ENCODE measurements around the gene RTP5. TPM values are rescaled to one million over a fixed set of nuclear protein-coding genes. Genes with fewer than 3 reads are reported as not detected.
"Not testable (repeated sequence)": the region's sequence is repeated elsewhere in the genome, so short reads cannot be mapped to it uniquely, and the experiment has no call there.

Gene RTP5
- total RNA-seq, 1 experiment from 2014 or later: not detected

GRCh38 chr2:241873081-241873802, 3.7 kb downstream of the RTP5 start:
- Histone ChIP-seq H3K9me3 (no peaks in the 10 kb centered on the region), H3K4me1 (no peaks in the 10 kb centered on the region), H3K36me3 (ENCODE audit: control insufficient read depth, insufficient read depth, low read length) (no peaks in the 10 kb centered on the region), H3K27me3 (replicated peaks; ENCODE audit: control insufficient read depth, insufficient read depth, low read length) (no peaks in the 10 kb centered on the region), H3K4me3 (ENCODE audit: low read depth, low read length) (no peak overlapping the region)
- Mint-ChIP-seq H3K27ac (ENCODE audit: unreplicated experiment) (no peak overlapping the region), H3K9me3 (ENCODE audit: unreplicated experiment) (no peaks in the 10 kb centered on the region), H3K36me3 (ENCODE audit: insufficient read depth, unreplicated experiment) (no peaks in the 10 kb centered on the region), H3K4me3 (ENCODE audit: unreplicated experiment) (no peak overlapping the region), H3K27me3 (ENCODE audit: insufficient read depth, unreplicated experiment) (no peaks in the 10 kb centered on the region), H3K4me1 (ENCODE audit: low read depth, unreplicated experiment) (no peaks in the 10 kb centered on the region)
- no peak for DNase-seq
- CTCF ChIA-PET: no interaction called here
- POLR2A ChIA-PET: no interaction called here
- intact Hi-C loops (cut with micrococcal nuclease; ENCODE audit: unreplicated experiment): loop anchor here (10.0 kb wide), 1 partner anchor 208 kb away; no protein-coding TSS in a partner anchor
- BruUV-seq (replicated peaks): no TSS peak
- no peak for TF ChIP-seq CTCF (IDR thresholded peaks at IDR 0.05; ENCODE audit: insufficient read depth in 1 of 2, low read depth in 1 of 2, low read length in 1 of 2, severe bottlenecking in 1 of 2, unreplicated experiment in 1 of 2)

GRCh38 chr2:241873803-241874110, 4.2 kb downstream of the RTP5 start:
- no peak overlapping the region for H3K4me3 ChIP-seq (ENCODE audit: low read depth, low read length)
- no peak for DNase-seq
- no peak overlapping the region for H3K27ac Mint-ChIP-seq (ENCODE audit: unreplicated experiment)
- no peaks in the 10 kb centered on the region for H3K36me3 ChIP-seq (ENCODE audit: control insufficient read depth, insufficient read depth, low read length)
- H3K27me3 ChIP-seq (replicated peaks; ENCODE audit: control insufficient read depth, insufficient read depth, low read length): no peaks in the 10 kb centered on the region
- intact Hi-C loops (cut with micrococcal nuclease; ENCODE audit: unreplicated experiment): loop anchor here (10.0 kb wide), 1 partner anchor 209 kb away; no protein-coding TSS in a partner anchor
- no peaks in the 10 kb centered on the region for H3K9me3 ChIP-seq
- POLR2A ChIA-PET: no interaction called here
- no peaks in the 10 kb centered on the region for H3K27me3 Mint-ChIP-seq (ENCODE audit: insufficient read depth, unreplicated experiment)
- no peaks in the 10 kb centered on the region for H3K4me1 ChIP-seq
- TF ChIP-seq CTCF (IDR thresholded peaks at IDR 0.05; ENCODE audit: insufficient read depth in 1 of 2, low read depth in 1 of 2, low read length in 1 of 2, severe bottlenecking in 1 of 2, unreplicated experiment in 1 of 2): no peak
- no peaks in the 10 kb centered on the region for H3K9me3 Mint-ChIP-seq (ENCODE audit: unreplicated experiment)
- H3K4me1 Mint-ChIP-seq (ENCODE audit: low read depth, unreplicated experiment): no peaks in the 10 kb centered on the region
- no TSS peak for BruUV-seq (replicated peaks)
- H3K36me3 Mint-ChIP-seq (ENCODE audit: insufficient read depth, unreplicated experiment): no peaks in the 10 kb centered on the region
- CTCF ChIA-PET: no interaction called here
- no peak overlapping the region for H3K4me3 Mint-ChIP-seq (ENCODE audit: unreplicated experiment)

- Histone ChIP-seq H3K27me3 (replicated peaks; ENCODE audit: control insufficient read depth, insufficient read depth, low read length) (no peaks in the 10 kb centered on the region), H3K4me3 (ENCODE audit: low read depth, low read length) (no peak overlapping the region), H3K36me3 (ENCODE audit: control insufficient read depth, insufficient read depth, low read length) (no peaks in the 10 kb centered on the region), H3K4me1 (no peaks in the 10 kb centered on the region), H3K9me3 (no peaks in the 10 kb centered on the region)
- ChIA-PET POLR2A (no interaction called here), CTCF (no interaction called here)
- no peak for TF ChIP-seq CTCF (IDR thresholded peaks at IDR 0.05; ENCODE audit: insufficient read depth in 1 of 2, low read depth in 1 of 2, low read length in 1 of 2, severe bottlenecking in 1 of 2, unreplicated experiment in 1 of 2)
- no peak overlapping the region for H3K4me3 Mint-ChIP-seq (ENCODE audit: unreplicated experiment)
- no peak overlapping the region for H3K27ac Mint-ChIP-seq (ENCODE audit: unreplicated experiment)
- no peaks in the 10 kb centered on the region for H3K27me3 Mint-ChIP-seq (ENCODE audit: insufficient read depth, unreplicated experiment)
- no peaks in the 10 kb centered on the region for H3K4me1 Mint-ChIP-seq (ENCODE audit: low read depth, unreplicated experiment)
- H3K9me3 Mint-ChIP-seq (ENCODE audit: unreplicated experiment): no peaks in the 10 kb centered on the region
- H3K36me3 Mint-ChIP-seq (ENCODE audit: insufficient read depth, unreplicated experiment): no peaks in the 10 kb centered on the region
- no TSS peak for BruUV-seq (replicated peaks)
- intact Hi-C loops (cut with micrococcal nuclease; ENCODE audit: unreplicated experiment): loop anchor here (10.0 kb wide), 1 partner anchor 210 kb away; no protein-coding TSS in a partner anchor
- DNase-seq: no peak
These were observed 4.9 kb downstream of the RTP5 start for GRCh38 chr2:241874277-241874925.

GRCh38 chr2:241875754-241876527, 6.4 kb downstream of the RTP5 start:
- H3K36me3 Mint-ChIP-seq (ENCODE audit: insufficient read depth, unreplicated experiment); H3K4me3 Mint-ChIP-seq (ENCODE audit: unreplicated experiment); CTCF ChIA-PET; H3K27me3 Mint-ChIP-seq (ENCODE audit: insufficient read depth, unreplicated experiment); H3K27me3 ChIP-seq (replicated peaks; ENCODE audit: control insufficient read depth, insufficient read depth, low read length); H3K9me3 Mint-ChIP-seq (ENCODE audit: unreplicated experiment); H3K36me3 ChIP-seq (ENCODE audit: control insufficient read depth, insufficient read depth, low read length); H3K9me3 ChIP-seq; BruUV-seq (replicated peaks); H3K4me3 ChIP-seq (ENCODE audit: low read depth, low read length); H3K4me1 Mint-ChIP-seq (ENCODE audit: low read depth, unreplicated experiment); H3K27ac Mint-ChIP-seq (ENCODE audit: unreplicated experiment); POLR2A ChIA-PET; H3K4me1 ChIP-seq: not testable (repeated sequence)
- intact Hi-C loops (cut with micrococcal nuclease; ENCODE audit: unreplicated experiment): loop anchor here (10.0 kb wide), 1 partner anchor 211 kb away; no protein-coding TSS in a partner anchor
- peak in 1 of 2 experiments; percentile 28 for DNase-seq
